Small intestine (tissue), 7 donors: ENCODE results near the gene BMPR1A. TPM values are rescaled to one million over a fixed set of nuclear protein-coding genes. Genes with fewer than 3 reads are reported as not detected.
A peak's percentile ranks its signal among the peaks of the same experiment; 100 is the strongest.

Experiments used
- DNase-seq, 2 donors: peaks; one replicate each; pipeline versions ENCODE4 v3.0.0 to v3.0.0-alpha.2; 2013
- FAIRE-seq: peaks from 2 replicates; lab custom pipeline; 2012; peaks lifted over from hg19 to GRCh38; lab: Jason Lieb, UNC
- H3K27ac ChIP-seq, 3 donors: one replicate each; pipeline ENCODE4 v1.5.1; 2013; ENCODE audit warnings: low read length in 2 of 3, mild to moderate bottlenecking in 2 of 3, control low read depth in 1 of 3, inconsistent platforms in 1 of 3, low read depth in 1 of 3, moderate library complexity in 1 of 3
- H3K27me3 ChIP-seq, 3 donors: one replicate each; pipeline ENCODE4 v1.6.1; 2013; ENCODE audit warnings: low read length in 3 of 3, inconsistent platforms in 1 of 3; ENCODE audit not compliant: control insufficient read depth in 3 of 3, insufficient read depth in 3 of 3
- H3K36me3 ChIP-seq, 3 donors: one replicate each; pipeline ENCODE4 v1.6.1; 2013; ENCODE audit warnings: low read length in 3 of 3, inconsistent platforms in 1 of 3, low read depth in 1 of 3, mild to moderate bottlenecking in 1 of 3, moderate library complexity in 1 of 3; ENCODE audit not compliant: control insufficient read depth in 3 of 3, insufficient read depth in 2 of 3
- H3K4me1 ChIP-seq, 3 donors: one replicate each; pipeline ENCODE4 v1.6.1; 2013; ENCODE audit warnings: low read length in 2 of 3, inconsistent platforms in 1 of 3, low read depth in 1 of 3, mild to moderate bottlenecking in 1 of 3, moderate library complexity in 1 of 3; ENCODE audit not compliant: control insufficient read depth in 3 of 3, insufficient read depth in 2 of 3
- H3K4me3 ChIP-seq, 3 donors: one replicate each; pipeline ENCODE4 v1.5.1; 2013; ENCODE audit warnings: low read length in 3 of 3, control low read depth in 1 of 3, inconsistent platforms in 1 of 3, low read depth in 1 of 3, mild to moderate bottlenecking in 1 of 3, moderate library complexity in 1 of 3
- H3K9me3 ChIP-seq, 2 donors: one replicate each; pipeline ENCODE4 v1.6.1; 2013; ENCODE audit warnings: low read depth in 1 of 2, low read length in 1 of 2; ENCODE audit not compliant: control insufficient read depth in 2 of 2, insufficient read depth in 1 of 2
- WGBS, 3 donors: extraction: QIAGEN DNeasy Blood & Tissue Kit; methylation state at CpG; one replicate each; pipeline ENCODE4 v1.1.7; 2013; 5-methylcytosine and 5-hydroxymethylcytosine counted together
- polyA plus RNA-seq, 4 donors: library from polyadenylated mRNA; stranded (reverse) in 3 of 4; unstranded in 1 of 4; fragments of 200-250 nt in 3 of 4; fragments of 120-200 nt in 1 of 4; gene quantifications; one replicate each; pipeline versions ENCODE4 v1.2.1 to v1.2.3, GENCODE V29; 2013
- donor health status: healthy with polysubstance abuse.
- donor health status: control.
- donor health status: control.
- donor health status: Bipolar disorder and iron deficiency.
- donor health status: healthy.

BMPR1A gene
- polyA plus RNA-seq, 4 donors: 3.4 to 40.2 (median 9.8) TPM

- Histone ChIP-seq H3K4me1 (no peaks in the 10 kb centered on the region), H3K36me3 (peaks cover 0 to 8% (median 0%) of the 10 kb centered on the region in 3 donors), H3K9me3 (no peaks in the 10 kb centered on the region), H3K27ac (no peak overlapping the region), H3K4me3 (no peak overlapping the region), H3K27me3 (no peaks in the 10 kb centered on the region)
- 96 to 97% (median 96%) methylated on average over 3 of the region's 3 CpGs for WGBS, 3 donors
- no peak for DNase-seq
- FAIRE-seq: no peak
Measured at GRCh38 chr10:86804805-86805204, 48.4 kb downstream of the BMPR1A start.

GRCh38 chr10:86813101-86813500 is 56.7 kb downstream of the BMPR1A start:
- Histone ChIP-seq H3K4me1 (no peaks in the 10 kb centered on the region), H3K27me3 (no peaks in the 10 kb centered on the region), H3K9me3 (no peaks in the 10 kb centered on the region), H3K27ac (no peak overlapping the region), H3K36me3 (peaks cover 0 to 5% (median 2%) of the 10 kb centered on the region in 3 donors), H3K4me3 (no peak overlapping the region)
- WGBS, 3 donors: 81 to 91% (median 86%) methylated on average over 4 of the region's 4 CpGs
- FAIRE-seq (no peak), DNase-seq (no peak)

DNA sequence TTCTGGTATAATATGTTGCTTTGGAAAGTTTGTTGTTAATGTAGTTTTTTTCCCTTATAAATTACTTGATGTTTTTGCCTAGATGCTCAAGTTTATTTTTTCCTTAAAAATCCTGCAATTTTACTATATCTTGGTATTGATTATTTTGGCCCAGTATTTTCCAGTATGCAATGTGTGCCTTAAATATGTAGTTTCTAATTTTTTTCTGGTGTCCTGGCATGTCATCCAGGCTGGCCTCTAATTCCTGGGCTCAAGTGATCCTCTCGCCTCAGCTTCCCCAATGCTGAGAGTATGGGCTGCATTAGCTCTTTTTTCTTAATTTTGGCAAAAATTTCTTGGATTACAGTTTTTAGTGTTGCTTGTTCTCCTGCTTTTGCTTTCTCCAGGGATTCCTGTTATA is 57.6 kb downstream of the BMPR1A start:
- peaks cover 0 to 5% (median 2%) of the 10 kb centered on the region in 3 donors for H3K36me3 ChIP-seq
- H3K27ac ChIP-seq: no peak overlapping the region
- H3K9me3 ChIP-seq: no peaks in the 10 kb centered on the region
- DNase-seq (no peak), FAIRE-seq (no peak)
- 76 to 93% (median 82%) methylated on average over 1 of the region's 1 CpG for WGBS, 3 donors
- H3K4me1 ChIP-seq: no peaks in the 10 kb centered on the region
- H3K27me3 ChIP-seq: no peaks in the 10 kb centered on the region
- H3K4me3 ChIP-seq: no peak overlapping the region

GRCh38 chr10:86815035-86815617 is 58.7 kb downstream of the BMPR1A start:
- Histone ChIP-seq H3K27ac (peak overlapping the region in 1 of 3 donors; percentile 45), H3K9me3 (no peaks in the 10 kb centered on the region), H3K36me3 (peaks cover 0 to 2% (median 0%) of the 10 kb centered on the region in 3 donors), H3K4me1 (no peaks in the 10 kb centered on the region), H3K27me3 (no peaks in the 10 kb centered on the region), H3K4me3 (no peak overlapping the region)
- 88 to 93% (median 92%) methylated on average over 4 of the region's 4 CpGs for WGBS, 3 donors
- FAIRE-seq (no peak), DNase-seq (no peak)

DNA sequence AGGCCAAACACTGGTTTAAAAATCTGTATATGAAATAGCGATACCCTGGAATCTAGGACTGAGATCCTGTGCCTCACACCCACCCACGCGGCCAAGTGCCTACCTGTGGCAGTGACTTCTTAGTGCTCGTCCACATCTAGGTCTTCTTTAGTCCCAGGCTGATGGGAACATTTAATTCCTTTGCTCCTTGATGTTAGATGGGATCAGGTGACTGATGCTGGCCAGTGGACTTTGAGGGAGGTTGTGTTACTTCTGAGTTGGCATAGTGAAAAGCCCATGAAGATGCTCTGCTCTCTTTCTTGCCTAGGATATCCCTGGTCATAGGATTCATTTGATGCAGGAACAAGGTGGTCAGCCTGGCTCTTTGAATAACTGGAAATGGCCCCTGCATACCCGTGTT is 59.2 kb downstream of the BMPR1A start:
- DNase-seq (no peak), FAIRE-seq (no peak)
- H3K27me3 ChIP-seq: no peaks in the 10 kb centered on the region
- H3K27ac ChIP-seq: no peak overlapping the region
- WGBS, 3 donors: 88 to 91% (median 89%) methylated on average over 5 of the region's 5 CpGs
- H3K4me3 ChIP-seq: no peak overlapping the region
- no peaks in the 10 kb centered on the region for H3K4me1 ChIP-seq
- peaks cover 0 to 2% (median 0%) of the 10 kb centered on the region in 3 donors for H3K36me3 ChIP-seq
- H3K9me3 ChIP-seq: no peaks in the 10 kb centered on the region

- H3K27ac ChIP-seq: no peak overlapping the region
- FAIRE-seq (no peak), DNase-seq (no peak)
- H3K4me3 ChIP-seq: no peak overlapping the region
- WGBS, 3 donors: 73 to 80% (median 78%) methylated on average over 2 of the region's 2 CpGs
- H3K9me3 ChIP-seq: no peaks in the 10 kb centered on the region
- H3K27me3 ChIP-seq: no peaks in the 10 kb centered on the region
- peaks cover 0 to 2% (median 0%) of the 10 kb centered on the region in 3 donors for H3K36me3 ChIP-seq
- no peaks in the 10 kb centered on the region for H3K4me1 ChIP-seq
Measured at GRCh38 chr10:86817246-86817645, 60.8 kb downstream of the BMPR1A start.

GRCh38 chr10:86819567-86819966 is 63.1 kb downstream of the BMPR1A start:
- H3K4me3 ChIP-seq: no peak overlapping the region
- no peaks in the 10 kb centered on the region for H3K9me3 ChIP-seq
- peaks cover 0 to 2% (median 0%) of the 10 kb centered on the region in 3 donors for H3K36me3 ChIP-seq
- no peaks in the 10 kb centered on the region for H3K27me3 ChIP-seq
- FAIRE-seq: no peak
- no peaks in the 10 kb centered on the region for H3K4me1 ChIP-seq
- WGBS, 3 donors: 77 to 95% (median 93%) methylated on average over 6 of the region's 6 CpGs
- no peak for DNase-seq
- H3K27ac ChIP-seq: no peak overlapping the region

- no peaks in the 10 kb centered on the region for H3K4me1 ChIP-seq
- WGBS, 3 donors: 90 to 92% (median 91%) methylated on average over 5 of the region's 5 CpGs
Measured at GRCh38 chr10:86820509-86820908, 64.1 kb downstream of the BMPR1A start.

More at GRCh38 chr10:86820509-86820908, 64.1 kb downstream of the BMPR1A start:
- Histone ChIP-seq H3K27me3 (no peaks in the 10 kb centered on the region), H3K4me3 (no peak overlapping the region), H3K36me3 (peaks cover 0 to 2% (median 0%) of the 10 kb centered on the region in 3 donors), H3K9me3 (no peaks in the 10 kb centered on the region), H3K27ac (no peak overlapping the region)
- no peak for FAIRE-seq
- no peak for DNase-seq
